Esophagus squamous epithelium (tissue), 5 donors: ENCODE measurements around the gene SEMA4D. TPM values are rescaled to one million over a fixed set of nuclear protein-coding genes. Genes with fewer than 3 reads are reported as not detected.

Source experiments
- DNase-seq: peaks from one replicate; lab custom pipeline; 2025; lab: John Stamatoyannopoulos, UW
- H3K27ac ChIP-seq, 4 donors: fragments of 200-600 bp; sonication (generic); one replicate each; pipeline ENCODE4 v1.5.1; 2016 to 2019; ENCODE audit warnings: mild to moderate bottlenecking in 1 of 4
- H3K27me3 ChIP-seq, 4 donors: fragments of 200-600 bp; sonication (generic); 1 replicate in 3 of 4; 2 replicates in 1 of 4; pipeline versions ENCODE4 v1.5.1 to v1.6.0; 2017 to 2021; ENCODE audit warnings: antibody characterized with exemption in 1 of 4
- H3K36me3 ChIP-seq, 3 donors: fragments of 200-600 bp; sonication (generic); one replicate each; pipeline ENCODE4 v1.5.1; 2016 to 2019
- H3K4me1 ChIP-seq, 3 donors: fragments of 200-600 bp; sonication (generic); one replicate each; pipeline ENCODE4 v1.5.1; 2017 to 2019
- H3K4me3 ChIP-seq, 4 donors: fragments of 200-600 bp; sonication (generic); 1 replicate in 3 of 4; 2 replicates in 1 of 4; pipeline ENCODE4 v1.5.1; 2016 to 2019; ENCODE audit warnings: mild to moderate bottlenecking in 2 of 4, moderate library complexity in 1 of 4
- H3K9me3 ChIP-seq, 3 donors: fragments of 200-600 bp; sonication (generic); one replicate each; pipeline ENCODE4 v1.5.1; 2016 to 2019
- CTCF ChIP-seq, 6 experiments: fragments of 450-650 bp in 4 of 6; fragments of 200-600 bp in 2 of 6; sonication (generic) in 2 of 6; IDR thresholded peaks; one replicate each; pipeline ENCODE4 v1.5.1; 2016 to 2019; ENCODE audit warnings: antibody characterized with exemption in 6 of 6, mild to moderate bottlenecking in 4 of 6, moderate library complexity in 4 of 6
- POLR2A ChIP-seq, 4 donors: fragments of 450-650 bp; IDR thresholded peaks; one replicate each; pipeline ENCODE4 v1.6.1; 2017; ENCODE audit warnings: antibody characterized with exemption in 4 of 4, mild to moderate bottlenecking in 4 of 4, moderate library complexity in 3 of 4
- WGBS, 2 donors: methylation state at CpG; one replicate each; pipeline ENCODE4 v1.1.5; 2018; 5-methylcytosine and 5-hydroxymethylcytosine counted together
- intact Hi-C: fragments of 100-400 bp; cut with DNase I; formaldehyde crosslinking; loops from one replicate; pipeline ENCODE4 v1.15.0; 2022
- total RNA-seq, 4 donors: library from RNA; depleted of rRNA; stranded (reverse); fragments of >200 nt; gene quantifications; one replicate each; pipeline ENCODE4 v1.1.0, GENCODE V29; 2016
- donor health status: DM: yes; HTN: yes; CAD: no.

SEMA4D gene
- total RNA-seq, 4 donors from 2014 or later = 12.8 to 52.0 (median 20.5) TPM

- Histone ChIP-seq H3K27me3 (no peaks in the 10 kb centered on the region), H3K4me3 (no peak overlapping the region), H3K27ac (peak overlapping the region; percentile 73 to 88 (median 78)), H3K4me1 (peaks cover 34 to 95% (median 41%) of the 10 kb centered on the region in 3 donors), H3K9me3 (no peaks in the 10 kb centered on the region), H3K36me3 (no peaks in the 10 kb centered on the region)
- TF ChIP-seq CTCF (IDR thresholded peaks at IDR 0.05) (no peak), POLR2A (IDR thresholded peaks at IDR 0.05) (no peak)
- intact Hi-C loops = no loop called here
- 63 to 64% methylated on average over 5 to 6 of the region's 11 CpGs for WGBS, 2 donors
- no peak for DNase-seq
Observed at GRCh38 chr9:89435071-89435823, 62.7 kb downstream of the SEMA4D start.

- peaks cover 32 to 95% (median 36%) of the 10 kb centered on the region in 3 donors for H3K4me1 ChIP-seq
- peak overlapping the region; percentile 73 to 88 (median 78) for H3K27ac ChIP-seq
- H3K36me3 ChIP-seq = no peaks in the 10 kb centered on the region
- intact Hi-C loops = no loop called here
- no peak overlapping the region for H3K4me3 ChIP-seq
- H3K9me3 ChIP-seq = no peaks in the 10 kb centered on the region
- TF ChIP-seq POLR2A (IDR thresholded peaks at IDR 0.05) (no peak), CTCF (IDR thresholded peaks at IDR 0.05) (no peak)
- DNase-seq = no peak
- H3K27me3 ChIP-seq = no peaks in the 10 kb centered on the region
Observed at GRCh38 chr9:89434636-89435035, 63.3 kb downstream of the SEMA4D start.

- Histone ChIP-seq H3K4me1 (peaks cover 32 to 95% (median 36%) of the 10 kb centered on the region in 3 donors), H3K4me3 (no peak overlapping the region), H3K9me3 (no peaks in the 10 kb centered on the region), H3K36me3 (no peaks in the 10 kb centered on the region), H3K27me3 (no peaks in the 10 kb centered on the region), H3K27ac (peak overlapping the region in 2 of 4 donors; percentile 82 to 88)
- 90 to 93% methylated on average over 2 of the region's 11 CpGs for WGBS, 2 donors
- intact Hi-C loops = no loop called here
- DNase-seq = no peak
- TF ChIP-seq CTCF (IDR thresholded peaks at IDR 0.05) (no peak), POLR2A (IDR thresholded peaks at IDR 0.05) (no peak)
Observed at GRCh38 chr9:89433826-89434225, 64.1 kb downstream of the SEMA4D start.

GRCh38 chr9:89432986-89433530 is 64.9 kb downstream of the SEMA4D start:
- no peak overlapping the region for H3K4me3 ChIP-seq
- H3K27me3 ChIP-seq = no peaks in the 10 kb centered on the region
- WGBS, 2 donors = 74 to 76% methylated on average over 3 to 4 of the region's 13 CpGs
- H3K4me1 ChIP-seq = peaks cover 32 to 100% (median 36%) of the 10 kb centered on the region in 3 donors
- TF ChIP-seq POLR2A (IDR thresholded peaks at IDR 0.05) (no peak), CTCF (IDR thresholded peaks at IDR 0.05) (no peak)
- H3K27ac ChIP-seq = peak overlapping the region in 3 of 4 donors; percentile 3 to 88 (median 82)
- H3K36me3 ChIP-seq = no peaks in the 10 kb centered on the region
- DNase-seq = no peak
- H3K9me3 ChIP-seq = no peaks in the 10 kb centered on the region
- intact Hi-C loops = no loop called here
